Smooth muscle cell (in vitro differentiated cells): ENCODE results near the gene PURA. TPM values are rescaled to one million over a fixed set of nuclear protein-coding genes. Genes with fewer than 3 reads are reported as not detected.

Source experiments
- DNase-seq: peaks from one replicate; lab custom pipeline; 2025; ENCODE audit not compliant: unreplicated experiment; lab: John Stamatoyannopoulos, UW
- H2AFZ ChIP-seq: fragments of 200-600 bp; sonication (generic); 2 replicates; pipeline ENCODE4 v1.6.0; 2016; ENCODE audit warnings: antibody characterized with exemption, low read depth, mild to moderate bottlenecking
- H3F3A ChIP-seq: fragments of 200-600 bp; sonication (generic); 2 replicates; pipeline ENCODE4 v1.6.0; 2017; ENCODE audit warnings: antibody characterized with exemption, low read depth
- H3K27ac ChIP-seq: fragments of 200-600 bp; sonication (generic); 2 replicates; pipeline ENCODE4 v1.5.1; 2016; ENCODE audit warnings: low read depth, mild to moderate bottlenecking
- H3K27me3 ChIP-seq: fragments of 200-600 bp; sonication (generic); 2 replicates; pipeline ENCODE4 v1.6.1; 2016; ENCODE audit warnings: low read depth, mild to moderate bottlenecking
- H3K36me3 ChIP-seq: fragments of 200-600 bp; sonication (generic); 2 replicates; pipeline ENCODE4 v1.5.1; 2016; ENCODE audit warnings: low read depth
- H3K4me1 ChIP-seq: fragments of 200-600 bp; sonication (generic); 2 replicates; pipeline ENCODE4 v1.5.1; 2016; ENCODE audit warnings: low read depth
- H3K4me2 ChIP-seq: fragments of 200-600 bp; sonication (generic); 2 replicates; pipeline ENCODE4 v1.6.0; 2016; ENCODE audit warnings: mild to moderate bottlenecking
- H3K4me3 ChIP-seq: fragments of 200-600 bp; sonication (generic); 2 replicates; pipeline ENCODE4 v1.5.1; 2016; ENCODE audit warnings: mild to moderate bottlenecking
- H3K79me2 ChIP-seq: fragments of 200-600 bp; sonication (generic); 2 replicates; pipeline ENCODE4 v1.6.0; 2016; ENCODE audit warnings: low read depth, mild to moderate bottlenecking
- H3K9ac ChIP-seq: fragments of 200-600 bp; sonication (generic); 2 replicates; pipeline ENCODE4 v1.6.0; 2016; ENCODE audit warnings: low read depth
- H3K9me3 ChIP-seq: fragments of 200-600 bp; sonication (generic); replicated peaks from 2 replicates; pipeline ENCODE4 v1.5.1; 2016; ENCODE audit warnings: low read depth
- H4K20me1 ChIP-seq: fragments of 200-600 bp; sonication (generic); 2 replicates; pipeline ENCODE4 v1.6.0; 2016; ENCODE audit warnings: low read depth
- CTCF ChIP-seq: fragments of 200-600 bp; sonication (generic); IDR thresholded peaks from 2 replicates; pipeline ENCODE4 v1.5.1; 2017; ENCODE audit warnings: borderline replicate concordance, mild to moderate bottlenecking, antibody characterized with exemption; ENCODE audit not compliant: insufficient read depth, poor library complexity, severe bottlenecking
- WGBS: methylation state at CpG from one replicate; pipeline ENCODE4 v1.1.7; 2016; ENCODE audit warnings: low lambda C conversion rate; 5-methylcytosine and 5-hydroxymethylcytosine counted together
- polyA plus RNA-seq: library from polyadenylated mRNA; unstranded; fragments of >200 nt; fragmentation: Nextera tagmentation; extraction: Ambion mirVana; gene quantifications from 2 replicates; pipeline ENCODE4 v1.2.1, GENCODE V29; 2016
- total RNA-seq: library from RNA; depleted of rRNA; stranded (reverse); fragments of >200 nt; gene quantifications from 2 replicates; pipeline ENCODE4 v1.2.3, GENCODE V29; 2014

The PURA gene
- total and polyA plus RNA-seq, 2 experiments from 2014 or later, result 5.2 to 9.4 TPM

- peak overlapping the region; percentile 86 for H3K9ac ChIP-seq
- peaks cover 50% of the 10 kb centered on the region for H4K20me1 ChIP-seq
- H3F3A ChIP-seq, result peaks cover 22% of the 10 kb centered on the region
- H3K4me2 ChIP-seq, result peak overlapping the region; percentile 96
- no peaks in the 10 kb centered on the region for H3K36me3 ChIP-seq
- peaks cover 74% of the 10 kb centered on the region for H3K27me3 ChIP-seq
- no peak overlapping the region for H2AFZ ChIP-seq
- no peak for DNase-seq
- no peak for TF ChIP-seq CTCF
- peaks cover 13% of the 10 kb centered on the region for H3K79me2 ChIP-seq
- peaks cover 24% of the 10 kb centered on the region for H3K4me1 ChIP-seq
- no peaks in the 10 kb centered on the region for H3K9me3 ChIP-seq
- peak overlapping the region; percentile 88 for H3K27ac ChIP-seq
- H3K4me3 ChIP-seq, result peak overlapping the region; percentile 73
- WGBS, result 1% methylated on average over 39 of the region's 52 CpGs
These were observed 5.6 kb upstream of the PURA start for GRCh38 chr5:140108093-140109017.

- Histone ChIP-seq H3K9ac (no peak overlapping the region), H3K9me3 (no peaks in the 10 kb centered on the region), H3K4me3 (peak overlapping the region; percentile 73), H3F3A (peaks cover 22% of the 10 kb centered on the region), H3K27me3 (peaks cover 66% of the 10 kb centered on the region), H3K4me1 (peaks cover 24% of the 10 kb centered on the region), H4K20me1 (peaks cover 50% of the 10 kb centered on the region), H3K79me2 (peaks cover 13% of the 10 kb centered on the region), H3K36me3 (no peaks in the 10 kb centered on the region), H2AFZ (no peak overlapping the region), H3K4me2 (peak overlapping the region; percentile 96), H3K27ac (no peak overlapping the region)
- TF ChIP-seq CTCF, result no peak
- 9% methylated on average over 24 of the region's 24 CpGs for WGBS
- no peak for DNase-seq
These were observed 4.7 kb upstream of the PURA start for GRCh38 chr5:140109018-140109758.

GRCh38 chr5:140109759-140110645 lies 3.9 kb upstream of the PURA start:
- no peak overlapping the region for H2AFZ ChIP-seq
- no peak overlapping the region for H3K9ac ChIP-seq
- H3K4me1 ChIP-seq, result peaks cover 28% of the 10 kb centered on the region
- no peaks in the 10 kb centered on the region for H3K9me3 ChIP-seq
- no peak overlapping the region for H3K27ac ChIP-seq
- no peak for TF ChIP-seq CTCF
- H4K20me1 ChIP-seq, result peaks cover 54% of the 10 kb centered on the region
- peak overlapping the region; percentile 96 for H3K4me2 ChIP-seq
- H3K36me3 ChIP-seq, result no peaks in the 10 kb centered on the region
- H3K79me2 ChIP-seq, result peaks cover 13% of the 10 kb centered on the region
- H3K27me3 ChIP-seq, result peaks cover 58% of the 10 kb centered on the region
- WGBS, result 16% methylated on average over 2 of the region's 2 CpGs
- no peak for DNase-seq
- peaks cover 22% of the 10 kb centered on the region for H3F3A ChIP-seq
- H3K4me3 ChIP-seq, result no peak overlapping the region
